Thoracic aorta (tissue), 2 donors: ENCODE data around the gene PRKN. TPM values are rescaled to one million over a fixed set of nuclear protein-coding genes. Genes with fewer than 3 reads are reported as not detected.

Experiments
- ATAC-seq: fragments of 150-250 bp; one replicate; pipeline ENCODE4 v1.8.0; 2017; ENCODE audit warnings: low read depth; ENCODE audit not compliant: insufficient number of reproducible peaks, low FRiP score
- DNase-seq: peaks from one replicate; pipeline ENCODE4 v3.0.0-alpha.2; 2020; ENCODE audit warnings: low spot score
- H3K27ac ChIP-seq, 2 donors: fragments of 200-600 bp; sonication (generic); 1 replicate in 1 of 2; 2 replicates in 1 of 2; pipeline ENCODE4 v1.5.1; 2016; ENCODE audit warnings: mild to moderate bottlenecking in 2 of 2, moderate library complexity in 2 of 2
- H3K27me3 ChIP-seq: fragments of 200-600 bp; sonication (generic); replicated peaks from 2 replicates; pipeline ENCODE4 v1.6.0; 2016; ENCODE audit warnings: mild to moderate bottlenecking; ENCODE audit not compliant: insufficient read depth
- H3K36me3 ChIP-seq: fragments of 200-600 bp; sonication (generic); one replicate; pipeline ENCODE4 v1.5.1; 2016
- H3K4me1 ChIP-seq, 2 donors: fragments of 200-600 bp; sonication (generic); 1 replicate in 1 of 2; 2 replicates in 1 of 2; pipeline versions ENCODE4 v1.5.1 to v1.6.0; 2016; ENCODE audit warnings: low read depth in 2 of 2, mild to moderate bottlenecking in 1 of 2; ENCODE audit not compliant: control insufficient read depth in 1 of 2
- H3K4me3 ChIP-seq: fragments of 200-600 bp; sonication (generic); 2 replicates; pipeline ENCODE4 v1.5.1; 2016; ENCODE audit warnings: mild to moderate bottlenecking
- H3K9me3 ChIP-seq: fragments of 200-600 bp; sonication (generic); 2 replicates; pipeline ENCODE4 v1.5.1; 2016
- CTCF ChIP-seq: fragments of 200-600 bp; sonication (generic); IDR thresholded peaks from one replicate; pipeline ENCODE4 v1.5.1; 2019; ENCODE audit warnings: antibody characterized with exemption
- total RNA-seq, 2 donors: library from RNA; depleted of rRNA; stranded (reverse); fragments of >200 nt; gene quantifications; one replicate each; pipeline versions ENCODE4 v1.1.0 to v1.2.3, GENCODE V29; 2016

PRKN gene
- total RNA-seq, 2 donors from 2014 or later, result 10.4 to 23.8 TPM

- TF ChIP-seq CTCF, result no peak
- H3K9me3 ChIP-seq, result peaks cover 7% of the 10 kb centered on the region
- no peak for ATAC-seq
Measured at GRCh38 chr6:161360520-161360919, 1367.0 kb downstream of the PRKN start.

GRCh38 chr6:161359618-161359945 lies 1368.0 kb downstream of the PRKN start:
- no peaks in the 10 kb centered on the region for H3K36me3 ChIP-seq
- H3K4me3 ChIP-seq, result no peak overlapping the region
- H3K4me1 ChIP-seq, result no peaks in the 10 kb centered on the region
- H3K27me3 ChIP-seq, result no peaks in the 10 kb centered on the region
- H3K27ac ChIP-seq, result no peak overlapping the region
- ATAC-seq (no peak), DNase-seq (no peak)
- TF ChIP-seq CTCF, result no peak
- H3K9me3 ChIP-seq, result peaks cover 7% of the 10 kb centered on the region

More at GRCh38 chr6:161360520-161360919, 1367.0 kb downstream of the PRKN start:
- no peak overlapping the region for H3K27ac ChIP-seq
- DNase-seq, result no peak
- H3K4me3 ChIP-seq, result no peak overlapping the region
- no peaks in the 10 kb centered on the region for H3K4me1 ChIP-seq
- H3K36me3 ChIP-seq, result no peaks in the 10 kb centered on the region
- no peaks in the 10 kb centered on the region for H3K27me3 ChIP-seq

GRCh38 chr6:161356167-161356854 lies 1371.3 kb downstream of the PRKN start:
- Histone ChIP-seq H3K27me3 (no peaks in the 10 kb centered on the region), H3K36me3 (no peaks in the 10 kb centered on the region), H3K27ac (no peak overlapping the region), H3K4me3 (no peak overlapping the region), H3K4me1 (no peaks in the 10 kb centered on the region), H3K9me3 (no peaks in the 10 kb centered on the region)
- no peak for TF ChIP-seq CTCF
- ATAC-seq (no peak), DNase-seq (no peak)

- no peak for TF ChIP-seq CTCF
- Histone ChIP-seq H3K9me3 (no peaks in the 10 kb centered on the region), H3K4me3 (no peak overlapping the region), H3K4me1 (no peaks in the 10 kb centered on the region), H3K27ac (no peak overlapping the region), H3K36me3 (no peaks in the 10 kb centered on the region), H3K27me3 (no peaks in the 10 kb centered on the region)
- ATAC-seq, result no peak
- DNase-seq, result no peak
Measured at GRCh38 chr6:161355696-161356095, 1371.9 kb downstream of the PRKN start.

- Histone ChIP-seq H3K27ac (no peak overlapping the region), H3K27me3 (no peaks in the 10 kb centered on the region), H3K36me3 (no peaks in the 10 kb centered on the region), H3K4me1 (no peaks in the 10 kb centered on the region), H3K9me3 (no peaks in the 10 kb centered on the region), H3K4me3 (no peak overlapping the region)
- DNase-seq (no peak), ATAC-seq (no peak)
- no peak for TF ChIP-seq CTCF
Measured at GRCh38 chr6:161354956-161355355, 1372.6 kb downstream of the PRKN start.
